ENCODE results near the gene TMEM59.

- no peak for TF ChIP-seq CTCF (IDR thresholded peaks at IDR 0.05; ENCODE audit: insufficient read depth, low read length, poor library complexity, severe bottlenecking)
- TF ChIP-seq EZH2phosphoT487 (conservative IDR thresholded peaks at IDR 0.05; ENCODE audit: low read length): no peak
These were observed 522 bp downstream of the TMEM59 start for GRCh38 chr1:54052431-54052933.
